HG03575 (cell line): Measurements from ENCODE around the gene SBNO1.
"Not testable (repeated sequence)": the region's sequence is repeated elsewhere in the genome, so short reads cannot be mapped to it uniquely, and the experiment has no call there.

ENCODE experiments used
- ATAC-seq: cut with Tn5 transposase; IDR thresholded peaks from one replicate; pipeline ENCODE4 v1.9.1; 2021; ENCODE audit not compliant: unreplicated experiment, insufficient number of reproducible peaks, low FRiP score; ENCODE audit errors: extremely low read depth

SBNO1 gene

DNA sequence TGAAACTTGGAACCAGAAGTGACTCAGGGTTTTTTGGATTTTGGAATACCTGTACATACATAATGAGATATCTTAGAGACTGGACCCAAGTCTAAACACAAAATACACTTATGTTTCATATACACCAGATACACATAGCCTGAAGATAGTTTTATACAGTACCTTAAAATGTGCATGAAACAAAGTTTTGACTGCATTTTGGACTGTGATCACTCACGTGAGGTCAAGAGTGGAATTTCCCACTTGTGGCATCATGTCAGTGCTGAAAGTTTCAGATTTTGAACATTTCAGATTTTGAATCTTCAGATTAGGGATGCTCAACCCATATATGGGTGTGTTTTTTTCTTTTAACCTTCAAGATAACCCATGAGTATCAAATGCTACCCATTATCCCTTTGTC is 6.6 kb downstream of the SBNO1 start:
- ATAC-seq, result no peak

DNA sequence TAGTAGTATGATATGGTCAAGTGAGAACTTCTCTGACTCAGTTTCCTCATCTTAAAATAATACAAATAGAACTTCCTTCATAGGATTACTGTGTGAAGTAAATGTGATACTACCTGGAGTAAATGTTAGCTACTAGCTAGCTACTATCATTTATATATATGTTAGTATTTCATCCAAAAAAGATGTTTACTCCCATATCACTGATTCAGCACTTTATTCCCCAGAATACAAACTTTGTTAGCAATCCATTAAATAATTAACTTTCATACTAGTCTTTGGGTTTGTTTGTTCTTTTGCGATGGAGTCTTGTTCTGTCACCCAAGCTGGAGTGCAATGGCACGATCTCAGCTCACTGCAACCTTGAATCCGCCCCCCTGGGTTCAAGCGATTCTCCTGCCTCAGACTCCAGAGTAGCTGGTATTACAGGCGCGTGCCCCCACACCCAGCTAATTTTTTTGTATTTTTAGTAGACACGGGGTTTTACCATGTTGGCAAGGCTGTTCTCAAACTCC is 8.4 kb downstream of the SBNO1 start:
- no peak for ATAC-seq

DNA sequence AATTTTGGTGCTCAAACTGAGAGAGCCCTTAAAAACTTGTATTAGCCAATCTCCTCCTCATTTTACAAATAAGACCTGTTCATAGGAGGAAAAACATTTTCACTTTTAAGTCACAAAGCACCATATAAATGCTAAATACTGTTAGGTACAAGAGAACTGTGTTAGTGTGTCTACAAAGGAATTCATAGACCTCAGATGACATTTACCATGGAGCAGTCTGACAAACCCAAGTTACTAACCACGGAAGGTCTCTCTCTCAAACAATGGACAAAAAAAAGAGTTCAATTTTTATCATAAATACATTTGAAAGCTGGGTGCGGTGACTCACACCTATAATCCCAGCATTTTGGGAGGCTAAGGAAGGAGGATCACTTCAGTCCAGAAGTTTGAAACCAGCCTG is 10.0 kb downstream of the SBNO1 start:
- no peak for ATAC-seq

DNA sequence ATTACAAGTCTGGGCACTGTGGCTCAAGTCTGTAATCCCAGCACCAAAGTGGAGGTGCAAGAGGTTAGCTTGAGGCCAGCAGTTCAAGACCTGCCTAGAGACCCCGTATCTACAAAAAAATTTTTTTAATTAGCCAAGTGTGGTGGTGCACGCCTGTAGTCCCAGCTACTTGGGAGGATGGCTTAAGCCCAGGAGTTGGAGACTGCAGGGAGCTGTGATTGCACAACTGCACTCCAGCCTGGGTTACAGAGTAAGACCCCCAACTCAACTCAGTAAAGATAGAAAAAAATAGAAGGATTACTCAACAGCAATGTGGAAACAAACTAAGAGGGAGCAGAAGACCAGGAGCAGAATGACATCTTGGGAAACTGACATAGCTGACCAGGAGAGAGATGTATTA is 13.3 kb downstream of the SBNO1 start:
- no peak for ATAC-seq

DNA sequence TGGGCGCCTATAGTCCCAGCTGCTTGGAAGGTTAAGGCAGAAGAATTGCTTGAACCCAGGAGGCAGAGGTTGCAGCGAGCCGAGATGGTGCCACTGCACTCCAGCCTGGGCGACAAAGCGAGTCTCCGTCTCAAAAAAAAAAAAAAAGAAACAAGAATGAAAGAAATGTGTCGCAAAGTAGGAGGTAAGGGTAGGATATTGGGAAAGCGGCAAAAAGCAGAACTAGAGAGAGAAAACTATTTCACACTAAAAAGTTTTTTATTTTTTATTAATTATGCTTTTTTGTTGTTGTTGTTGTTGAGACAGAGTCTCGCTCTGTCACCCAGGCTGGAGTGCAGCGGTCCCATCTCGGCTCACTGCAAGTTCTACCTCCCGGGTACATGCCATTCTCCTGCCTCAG is 17.7 kb downstream of the SBNO1 start:
- no peak for ATAC-seq

DNA sequence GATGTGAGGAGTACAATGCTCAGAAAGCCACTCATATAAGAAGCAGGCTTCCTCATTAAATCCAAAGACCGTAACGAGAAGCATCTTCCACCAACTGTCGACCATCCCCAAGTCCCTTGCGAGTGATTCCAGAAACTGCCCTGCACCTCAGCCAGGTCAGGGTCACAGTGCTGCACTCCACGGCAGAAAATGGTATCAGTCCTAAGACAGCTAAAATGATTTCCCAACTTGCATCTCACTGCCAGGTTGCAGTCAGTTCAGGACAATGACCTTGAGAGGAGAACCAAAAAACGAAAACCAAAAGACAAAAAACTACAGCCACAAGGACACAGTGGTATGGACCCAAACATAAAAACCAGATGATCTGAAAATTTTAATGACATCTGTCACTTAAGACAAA is 20.6 kb downstream of the SBNO1 start:
- no peak for ATAC-seq

DNA sequence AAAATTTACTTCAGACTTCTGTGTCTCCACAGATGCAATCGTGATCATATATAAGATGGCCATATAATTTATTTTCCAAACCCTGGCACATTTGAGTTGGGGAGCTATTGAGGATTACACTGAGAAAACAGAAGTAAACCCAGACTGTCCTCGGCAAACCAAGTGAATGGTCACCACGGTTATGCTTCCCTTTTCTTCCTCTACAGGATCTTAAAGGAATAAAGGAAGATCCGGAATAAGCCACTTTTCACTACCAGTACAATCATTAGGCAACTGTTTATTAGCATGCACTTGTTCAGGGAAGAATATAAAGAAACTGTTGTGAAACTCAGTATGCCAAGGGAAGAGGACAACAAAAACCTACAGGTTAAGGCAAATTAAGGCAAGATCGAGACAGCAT is 27.6 kb downstream of the SBNO1 start:
- no peak for ATAC-seq

DNA sequence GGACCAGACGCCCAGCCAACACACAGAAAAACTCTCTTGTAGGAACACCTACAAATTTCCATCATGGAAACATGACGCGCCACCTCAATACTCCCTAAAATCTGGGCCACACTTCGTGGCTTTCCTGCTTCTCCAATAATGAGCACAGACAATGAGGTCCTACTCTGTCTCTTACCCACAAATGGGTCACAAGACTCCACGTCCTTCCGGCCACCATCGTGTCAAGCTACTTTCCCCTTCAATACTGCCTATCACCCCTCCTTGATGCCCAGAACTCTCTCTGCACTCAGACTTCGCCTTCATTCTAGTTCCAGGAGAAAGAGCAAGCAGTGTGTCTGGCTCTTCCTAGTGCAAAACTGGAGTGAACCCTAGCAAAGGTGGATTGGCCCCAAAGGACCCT is 28.1 kb downstream of the SBNO1 start:
- ATAC-seq, result no peak

DNA sequence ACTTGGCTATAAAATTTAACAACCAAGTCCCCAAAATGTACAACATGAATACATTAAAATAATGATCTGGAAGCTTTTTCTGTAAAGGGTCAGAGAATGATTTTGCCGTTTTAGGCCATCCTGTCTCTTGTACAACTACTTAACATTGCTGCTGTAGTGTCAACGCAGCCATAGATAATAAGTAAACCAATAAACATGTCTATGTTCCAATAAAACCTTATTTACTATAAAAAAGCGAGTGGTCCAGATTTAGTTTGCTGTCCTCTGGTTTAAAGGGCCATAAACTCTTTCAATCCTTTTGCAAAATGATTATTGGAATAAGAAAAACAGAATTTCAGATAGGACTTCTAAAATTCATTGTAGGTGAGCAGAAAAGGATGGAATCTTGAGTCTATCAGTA is 29.2 kb downstream of the SBNO1 start:
- no peak for ATAC-seq

DNA sequence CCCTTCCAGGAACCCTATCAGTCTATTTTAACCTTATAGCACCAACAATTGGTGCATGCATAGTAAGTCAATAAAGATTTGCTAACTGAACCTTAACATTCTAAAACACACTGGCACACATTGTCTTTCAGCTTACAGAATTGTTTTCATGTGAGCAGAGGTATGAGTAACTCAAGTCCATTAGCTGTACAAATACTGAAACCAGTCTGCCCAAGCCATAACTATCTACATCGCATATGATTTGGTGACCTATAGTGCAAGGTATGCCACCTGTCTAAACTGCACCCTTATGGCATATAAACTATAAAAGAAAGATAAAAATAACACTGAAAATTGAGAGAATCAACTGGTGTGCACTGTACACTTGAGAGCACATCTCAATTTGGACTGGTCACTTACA is 34.8 kb downstream of the SBNO1 start:
- no peak for ATAC-seq

DNA sequence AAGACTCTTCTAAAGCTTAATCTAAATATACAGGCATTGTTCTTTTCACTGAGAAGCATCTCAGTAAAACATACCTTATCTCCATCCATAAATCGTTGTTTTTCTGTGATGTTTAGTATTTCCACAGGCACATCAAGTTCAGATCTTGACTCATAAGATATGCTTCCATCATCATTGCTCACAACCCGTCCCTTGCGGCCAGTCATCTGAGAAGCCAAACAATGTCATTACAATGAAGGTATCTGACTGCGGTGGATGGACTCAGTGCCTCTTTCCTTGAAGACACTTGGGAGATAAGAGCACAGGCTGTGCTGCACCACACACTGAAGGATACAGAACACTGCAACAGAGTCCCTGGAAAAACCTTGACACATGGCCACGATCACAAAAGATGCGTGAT is 44.8 kb downstream of the SBNO1 start:
- ATAC-seq, result no peak

DNA sequence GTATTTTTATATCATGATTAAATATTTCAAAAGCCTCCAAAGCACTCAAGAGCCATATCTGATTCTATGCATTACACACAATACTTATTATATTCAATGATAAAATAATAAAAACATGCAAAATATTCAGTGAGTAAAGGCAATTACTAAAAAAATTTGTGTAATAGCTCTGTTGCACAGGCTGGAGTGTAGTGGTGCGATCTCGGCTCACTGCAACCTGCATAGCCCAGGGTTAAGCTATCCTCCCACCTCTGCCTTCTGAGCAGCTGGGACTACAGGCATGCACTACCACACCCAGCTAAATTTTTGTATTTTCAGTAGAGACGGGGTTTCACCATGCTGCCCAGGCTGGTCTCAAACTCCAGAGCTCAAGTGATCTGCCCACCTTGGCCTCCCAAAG is 45.4 kb downstream of the SBNO1 start:
- no peak for ATAC-seq

DNA sequence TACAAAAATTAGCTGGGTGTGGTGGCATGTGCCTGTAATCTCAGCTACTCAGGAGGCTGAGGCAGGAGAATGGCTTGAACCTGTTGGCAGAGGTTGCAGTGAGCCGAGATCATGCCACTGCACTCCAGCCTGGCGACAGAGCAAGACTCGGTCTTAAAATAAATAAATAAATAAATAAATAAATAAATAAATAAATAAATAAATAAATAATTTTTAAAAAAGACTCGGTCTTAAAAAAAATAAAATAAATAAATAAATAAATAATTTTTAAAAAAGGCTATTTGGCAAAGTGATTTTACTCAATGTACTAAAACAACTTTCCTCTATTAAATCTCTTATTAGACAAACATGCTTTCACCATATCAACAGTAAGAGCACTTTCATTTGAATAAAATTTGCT is 51.6 kb downstream of the SBNO1 start:
- not testable (repeated sequence) for ATAC-seq

DNA sequence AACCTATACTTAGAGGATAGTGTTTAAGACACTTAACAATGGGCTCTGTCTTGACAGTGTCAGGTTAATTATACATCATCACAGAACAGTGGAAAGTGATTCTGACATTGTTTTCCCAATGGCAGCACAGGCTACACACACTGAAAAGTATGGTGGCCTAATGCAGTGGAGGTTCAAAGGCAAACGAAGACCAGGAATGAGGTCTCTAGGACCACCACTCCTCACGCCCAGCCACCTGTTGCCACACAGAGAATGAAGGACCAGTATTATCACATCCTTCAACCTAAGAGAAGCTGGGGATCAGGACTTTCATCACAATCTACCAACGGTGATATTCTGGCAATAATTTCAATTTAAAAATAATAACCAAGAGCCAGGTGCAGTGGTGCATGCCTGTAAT is 58.4 kb downstream of the SBNO1 start:
- no peak for ATAC-seq

DNA sequence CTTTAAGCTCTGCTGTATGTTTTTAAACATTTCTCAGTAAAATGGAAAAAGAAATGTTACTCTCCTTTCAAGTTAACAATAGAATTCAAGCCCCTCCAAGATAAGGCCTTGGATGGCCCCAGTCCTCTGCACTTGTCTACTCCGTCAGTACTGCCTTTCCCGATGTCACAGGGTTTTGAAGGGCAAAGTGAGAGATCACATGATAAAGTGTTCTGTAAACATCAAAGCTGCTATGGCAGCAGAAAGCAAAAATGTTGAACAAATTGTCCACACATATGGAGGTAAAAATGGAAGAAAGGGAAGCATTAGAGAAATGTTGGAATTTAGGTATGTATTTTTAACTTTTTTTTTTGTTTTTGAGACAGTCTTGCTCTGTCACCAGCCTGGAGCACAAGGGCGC is 59.5 kb downstream of the SBNO1 start:
- no peak for ATAC-seq

DNA sequence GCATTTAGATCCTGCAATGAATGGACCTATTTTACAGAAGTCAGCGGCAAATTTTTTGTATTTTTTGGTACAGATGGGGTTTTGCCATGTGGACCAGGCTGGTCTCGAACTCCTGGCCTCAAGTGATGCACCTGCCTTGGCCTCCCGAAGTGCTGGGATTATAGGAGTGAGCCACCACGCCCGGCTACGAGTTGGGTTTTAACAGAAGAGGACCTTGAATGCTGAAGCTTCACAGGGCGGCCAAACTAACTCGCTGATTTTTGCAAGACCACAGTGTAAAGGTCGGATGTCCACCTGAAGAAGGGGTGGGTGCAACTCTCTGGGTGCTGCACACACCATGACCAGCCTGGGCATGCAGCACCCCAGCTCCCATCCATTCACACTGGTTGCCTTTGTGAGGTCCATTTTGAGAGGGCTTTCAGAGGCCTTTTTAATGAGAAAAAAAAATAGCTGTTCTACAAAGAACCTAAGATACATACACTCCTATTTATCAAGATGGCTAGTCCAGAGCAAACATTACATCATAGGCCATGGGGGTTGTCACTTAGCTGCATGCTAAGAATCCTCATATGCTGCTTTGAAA is 71.4 kb downstream of the SBNO1 start:
- ATAC-seq, result no peak

DNA sequence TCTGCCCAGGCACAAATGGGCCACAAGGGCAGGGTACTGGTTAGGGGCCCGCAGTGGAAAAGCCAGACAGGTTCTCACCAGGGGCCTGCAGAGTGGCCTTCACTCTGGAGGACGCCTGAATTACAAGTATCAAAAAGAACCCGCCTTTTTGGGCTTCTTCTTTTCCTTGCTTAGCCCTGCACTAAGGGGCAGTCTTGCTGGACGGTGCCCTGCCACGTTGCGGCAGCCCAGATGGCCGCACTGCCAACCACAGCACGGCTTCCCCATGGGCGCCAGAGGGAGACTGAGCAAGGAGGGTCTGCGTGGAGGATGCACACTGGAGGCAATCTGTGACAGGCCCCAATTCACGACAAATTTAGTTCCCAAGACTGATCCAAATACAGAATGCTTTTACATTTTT is 74.7 kb downstream of the SBNO1 start:
- no peak for ATAC-seq

DNA sequence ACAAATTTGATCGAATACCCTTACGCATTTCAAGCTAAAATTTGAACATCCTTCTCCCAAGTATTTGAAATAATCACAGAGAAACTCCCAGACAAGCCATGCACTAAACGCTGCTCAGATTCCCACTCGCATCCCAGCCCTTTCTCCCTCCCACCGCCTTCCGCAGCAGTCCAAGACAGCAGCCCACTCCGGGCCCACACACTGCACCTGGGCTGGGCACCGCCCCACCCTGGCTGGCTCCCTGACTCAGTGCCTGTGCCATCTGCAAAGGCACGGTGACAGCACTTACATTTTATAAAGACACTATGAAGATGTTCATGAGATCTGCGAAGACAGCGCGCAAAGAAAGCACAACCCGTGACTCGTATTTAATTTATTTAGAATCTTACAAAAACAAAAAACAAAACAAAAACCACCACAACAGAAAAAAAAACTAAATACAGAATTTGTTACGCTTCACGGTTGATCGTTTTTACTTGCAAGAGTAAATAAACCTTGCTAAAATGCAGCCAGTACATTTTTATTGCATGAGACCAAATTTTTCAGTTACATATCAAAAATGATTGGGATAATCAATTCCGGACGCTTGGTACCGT is 75.8 kb downstream of the SBNO1 start:
- ATAC-seq, result no peak

DNA sequence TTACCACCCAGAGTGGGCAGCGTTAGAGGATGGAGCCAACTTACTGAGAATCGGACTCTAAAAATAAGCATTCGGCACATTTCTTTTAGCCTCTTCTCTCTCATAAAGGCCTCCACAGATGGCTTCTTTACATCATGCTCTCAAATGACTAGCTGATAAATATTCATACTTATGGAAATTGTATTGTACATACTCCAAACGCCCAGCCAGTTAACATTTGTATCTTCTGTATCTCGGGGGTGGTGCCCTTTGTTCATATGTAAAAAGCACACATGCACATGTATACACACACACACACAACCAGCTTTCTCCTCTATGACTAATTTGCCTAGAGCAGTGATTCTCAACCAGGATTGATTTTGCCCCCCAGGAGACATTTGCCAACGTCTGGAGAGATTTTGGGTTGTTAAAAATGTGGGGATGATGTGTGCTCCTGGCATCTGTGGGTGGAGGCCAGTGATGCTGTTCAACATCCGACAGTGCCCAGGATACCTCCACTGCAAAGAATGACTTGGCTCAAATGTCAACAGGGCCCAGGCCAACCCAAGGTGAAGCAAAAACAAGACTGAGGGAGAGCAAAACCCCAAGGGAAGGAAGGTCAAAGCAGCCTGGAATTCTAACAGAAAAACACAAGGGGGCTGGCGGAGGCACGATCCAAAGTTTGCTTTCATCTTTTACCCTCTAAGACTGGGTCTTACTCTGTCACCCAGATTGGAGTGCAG is 77.8 kb downstream of the SBNO1 start:
- no peak for ATAC-seq

DNA sequence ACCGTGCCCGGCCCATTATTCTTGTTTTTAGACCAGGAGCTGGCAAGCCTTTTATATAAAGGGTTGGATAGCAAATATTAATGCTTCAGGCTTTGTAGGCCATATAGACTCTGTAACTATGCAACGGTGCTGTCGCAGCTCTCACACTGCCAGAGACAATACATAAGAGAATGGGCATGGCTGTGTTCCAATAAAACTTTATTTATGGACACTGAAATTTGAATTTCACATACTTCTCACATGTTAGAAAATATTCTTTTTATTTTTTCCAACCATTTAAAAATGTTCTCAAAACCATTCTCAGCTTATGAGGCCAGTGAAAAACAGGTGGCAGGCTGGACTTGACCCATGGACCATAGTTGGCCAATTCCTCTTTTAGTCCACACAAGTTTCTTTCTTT is 80.0 kb downstream of the SBNO1 start:
- ATAC-seq, result no peak

DNA sequence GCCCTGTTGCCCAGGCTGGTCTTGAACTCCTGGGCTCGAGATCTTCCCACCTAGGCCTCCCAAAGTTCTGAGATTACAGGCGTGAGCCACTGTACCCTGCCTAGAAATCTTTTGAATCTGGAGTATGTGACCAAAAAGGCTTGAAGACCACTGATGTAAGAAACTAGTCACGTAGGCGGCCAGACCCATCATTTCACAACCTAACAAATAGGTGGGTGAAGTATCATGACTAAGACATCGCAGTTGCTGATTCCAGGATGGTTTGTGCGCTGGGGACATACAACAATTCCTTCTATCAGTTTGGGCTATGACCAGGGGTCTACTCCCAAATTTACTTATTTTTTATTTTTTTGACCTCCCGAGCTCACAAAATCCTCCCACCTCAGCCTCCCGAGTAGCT is 81.2 kb downstream of the SBNO1 start:
- ATAC-seq, result no peak
